Measurements from ENCODE around the gene TCAIM. TPM values are rescaled to one million over a fixed set of nuclear protein-coding genes. Genes with fewer than 3 reads are reported as not detected.
A peak's percentile ranks its signal among the peaks of the same experiment; 100 is the strongest.

Gene TCAIM
- total RNA-seq, 1 donor from 2014 or later, result 22.4 TPM

DNA sequence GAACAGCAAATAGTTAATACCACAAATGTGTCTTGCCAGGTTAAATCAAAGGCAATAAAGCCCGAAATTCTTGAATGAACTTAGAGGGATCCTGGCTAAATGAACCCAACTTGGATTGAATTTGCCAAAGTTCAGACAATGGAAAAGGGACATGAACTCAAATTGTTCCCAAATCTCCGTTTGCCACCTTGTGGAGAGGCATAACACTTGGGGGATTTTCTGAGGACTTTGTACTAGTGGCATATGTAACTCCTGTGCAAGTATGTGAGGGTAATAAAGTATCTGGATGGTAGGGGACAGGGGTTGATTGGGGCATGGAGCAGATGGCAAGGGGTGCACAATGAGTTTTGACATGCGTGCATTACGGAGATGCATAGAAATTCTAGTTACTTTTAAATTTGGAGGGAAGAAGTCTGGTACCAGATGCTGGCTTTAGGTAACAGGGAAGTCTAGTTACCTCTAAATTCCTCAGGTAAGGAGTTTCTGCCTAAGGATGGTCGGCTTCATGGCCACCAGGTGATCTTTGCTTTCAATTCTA is 1.2 kb upstream of the TCAIM start:
- Mint-ChIP-seq H3K36me3 (peaks cover 4% of the 10 kb centered on the region), H3K27me3 (peaks cover 8% of the 10 kb centered on the region), H3K4me3 (peak overlapping the region; percentile 94), H3K27ac (peak overlapping the region; percentile 94), H3K4me1 (ENCODE audit: unreplicated experiment) (peaks cover 18% of the 10 kb centered on the region), H3K9me3 (no peaks in the 10 kb centered on the region)
- TF ChIP-seq, protein P1, sequence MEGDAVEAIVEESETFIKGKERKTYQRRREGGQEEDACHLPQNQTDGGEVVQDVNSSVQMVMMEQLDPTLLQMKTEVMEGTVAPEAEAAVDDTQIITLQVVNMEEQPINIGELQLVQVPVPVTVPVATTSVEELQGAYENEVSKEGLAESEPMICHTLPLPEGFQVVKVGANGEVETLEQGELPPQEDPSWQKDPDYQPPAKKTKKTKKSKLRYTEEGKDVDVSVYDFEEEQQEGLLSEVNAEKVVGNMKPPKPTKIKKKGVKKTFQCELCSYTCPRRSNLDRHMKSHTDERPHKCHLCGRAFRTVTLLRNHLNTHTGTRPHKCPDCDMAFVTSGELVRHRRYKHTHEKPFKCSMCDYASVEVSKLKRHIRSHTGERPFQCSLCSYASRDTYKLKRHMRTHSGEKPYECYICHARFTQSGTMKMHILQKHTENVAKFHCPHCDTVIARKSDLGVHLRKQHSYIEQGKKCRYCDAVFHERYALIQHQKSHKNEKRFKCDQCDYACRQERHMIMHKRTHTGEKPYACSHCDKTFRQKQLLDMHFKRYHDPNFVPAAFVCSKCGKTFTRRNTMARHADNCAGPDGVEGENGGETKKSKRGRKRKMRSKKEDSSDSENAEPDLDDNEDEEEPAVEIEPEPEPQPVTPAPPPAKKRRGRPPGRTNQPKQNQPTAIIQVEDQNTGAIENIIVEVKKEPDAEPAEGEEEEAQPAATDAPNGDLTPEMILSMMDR (conservative IDR thresholded peaks at IDR 0.05), result peak; percentile 42
- no peak for DNase-seq (ENCODE audit: extremely low spot score, unreplicated experiment)

DNA sequence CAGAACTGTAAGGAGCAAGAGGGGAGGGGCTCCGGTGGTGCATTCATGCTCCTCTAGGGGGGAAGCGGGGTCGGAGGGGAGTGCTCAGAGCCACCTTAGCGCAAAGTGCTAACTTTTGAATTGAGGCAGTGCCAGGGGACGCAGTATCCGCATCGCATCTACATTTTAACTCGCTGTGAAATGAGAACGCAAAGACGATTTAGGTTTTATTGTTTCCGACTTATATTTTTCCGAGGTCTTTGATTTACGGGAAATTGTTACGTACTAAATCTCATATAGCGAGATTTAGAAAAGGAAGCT is 212 bp downstream of the TCAIM start:
- peak overlapping the region; percentile 94 for H3K27ac Mint-ChIP-seq
- H3K4me1 Mint-ChIP-seq (ENCODE audit: unreplicated experiment), result peaks cover 18% of the 10 kb centered on the region
- TF ChIP-seq, protein P1 (conservative IDR thresholded peaks at IDR 0.05), result peak; percentile 28
- peaks cover 4% of the 10 kb centered on the region for H3K36me3 Mint-ChIP-seq
- peaks cover under 1% of the 10 kb centered on the region for H3K27me3 Mint-ChIP-seq
- H3K4me3 Mint-ChIP-seq, result peak overlapping the region; percentile 94
- no peak for DNase-seq (ENCODE audit: extremely low spot score, unreplicated experiment)
- H3K9me3 Mint-ChIP-seq, result no peaks in the 10 kb centered on the region

DNA sequence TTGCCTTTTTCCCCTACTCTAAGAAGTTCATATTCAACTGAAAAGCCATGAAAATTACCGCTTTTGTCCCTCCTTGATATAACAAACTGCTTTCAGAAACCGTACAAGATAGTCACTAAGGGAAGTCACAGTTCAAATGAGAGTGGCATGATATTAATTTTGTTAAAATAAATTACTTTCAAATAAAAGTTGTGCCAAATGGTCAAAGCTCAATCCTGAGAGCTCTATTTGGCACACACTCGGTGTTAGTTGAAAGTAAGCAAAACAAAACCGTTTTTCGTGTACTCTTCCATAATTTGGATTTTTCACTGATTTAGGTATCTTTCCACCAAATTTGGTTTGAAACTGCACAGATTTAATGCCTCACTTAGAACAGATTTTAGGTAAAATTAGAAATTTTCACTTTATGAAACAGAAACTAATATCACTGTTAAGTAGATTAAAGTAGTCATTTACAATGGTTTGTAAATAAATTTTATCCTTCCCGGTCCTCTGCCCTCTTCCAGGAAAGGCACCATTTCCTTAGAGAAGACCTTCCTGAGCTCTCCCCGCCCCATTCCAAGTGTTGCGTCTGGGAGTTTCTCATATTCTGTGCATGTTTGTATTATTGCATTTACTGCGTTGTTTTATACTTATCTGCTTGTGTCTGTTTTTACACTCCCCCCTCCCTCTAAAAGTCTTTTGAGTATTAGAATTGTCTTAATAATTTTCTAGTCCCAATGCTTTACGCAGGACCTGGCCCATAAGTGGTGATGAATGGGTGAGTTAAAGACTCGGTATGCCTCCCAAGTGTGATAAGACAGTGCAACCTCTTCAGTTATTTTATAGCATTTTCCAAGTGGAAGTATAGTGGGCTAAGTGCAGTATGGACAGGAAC is 853 bp downstream of the TCAIM start:
- no peaks in the 10 kb centered on the region for H3K9me3 Mint-ChIP-seq
- peak overlapping the region; percentile 94 for H3K27ac Mint-ChIP-seq
- peaks cover 18% of the 10 kb centered on the region for H3K4me1 Mint-ChIP-seq (ENCODE audit: unreplicated experiment)
- H3K4me3 Mint-ChIP-seq, result peak overlapping the region; percentile 94
- H3K36me3 Mint-ChIP-seq, result peaks cover 4% of the 10 kb centered on the region
- H3K27me3 Mint-ChIP-seq, result no peaks in the 10 kb centered on the region
- TF ChIP-seq, protein P1 (conservative IDR thresholded peaks at IDR 0.05), result no peak
- no peak for DNase-seq (ENCODE audit: extremely low spot score, unreplicated experiment)

DNA sequence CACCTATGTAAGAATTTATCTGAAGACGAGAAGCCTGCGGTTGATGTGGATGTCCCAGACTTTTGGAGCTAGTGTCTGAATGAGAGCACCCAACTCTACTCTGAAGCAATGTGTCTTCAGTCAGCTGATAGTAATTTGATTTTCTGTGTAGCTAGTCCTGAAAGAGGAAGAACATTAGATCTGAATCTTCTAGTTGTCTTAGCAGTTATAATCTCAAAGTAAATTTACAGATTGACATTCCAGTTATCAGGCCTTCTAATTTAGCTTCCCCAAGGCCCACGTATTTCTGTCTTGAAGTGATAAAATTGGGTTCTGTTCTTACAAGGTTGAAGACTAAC is 1.5 kb downstream of the TCAIM start:
- Mint-ChIP-seq H3K4me1 (ENCODE audit: unreplicated experiment) (peaks cover 18% of the 10 kb centered on the region), H3K27ac (peak overlapping the region; percentile 94), H3K4me3 (peak overlapping the region; percentile 94), H3K9me3 (no peaks in the 10 kb centered on the region), H3K36me3 (peaks cover 4% of the 10 kb centered on the region), H3K27me3 (no peaks in the 10 kb centered on the region)
- no peak for DNase-seq (ENCODE audit: extremely low spot score, unreplicated experiment)
- TF ChIP-seq, protein P1 (conservative IDR thresholded peaks at IDR 0.05), result no peak

DNA sequence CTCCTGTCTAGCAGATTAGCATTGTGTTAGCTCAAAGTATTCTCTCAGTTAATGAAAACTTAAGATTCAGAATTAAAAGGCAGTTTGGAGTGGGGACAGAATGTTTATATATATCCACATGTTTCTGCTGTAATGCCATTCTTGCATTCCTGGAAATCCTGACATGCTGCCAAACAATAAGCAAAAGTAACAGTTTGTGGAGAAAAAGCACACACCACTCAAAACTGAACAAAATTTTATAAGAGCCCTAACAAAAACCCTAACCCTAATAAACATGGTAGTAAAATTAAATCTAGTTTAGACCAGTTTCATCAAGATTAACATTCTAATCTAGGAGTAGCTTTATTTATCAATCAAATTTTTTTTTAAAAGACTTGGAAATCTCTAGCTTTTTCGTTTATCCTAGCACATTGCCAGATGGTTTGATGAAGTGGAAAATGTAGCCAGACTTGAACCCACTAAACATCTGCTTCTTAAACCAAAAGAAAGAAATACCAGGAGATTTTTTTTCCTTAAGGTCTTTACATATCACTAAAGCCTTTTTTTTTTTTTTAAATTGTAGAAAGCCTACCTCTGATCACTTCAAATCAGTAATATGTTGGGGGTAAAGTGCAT is 3.7 kb downstream of the TCAIM start:
- no peak overlapping the region for H3K27ac Mint-ChIP-seq
- no peak overlapping the region for H3K4me3 Mint-ChIP-seq

More for the DNA sequence above, 3.7 kb downstream of the TCAIM start:
- no peaks in the 10 kb centered on the region for H3K9me3 Mint-ChIP-seq
- H3K4me1 Mint-ChIP-seq (ENCODE audit: unreplicated experiment), result peaks cover 15% of the 10 kb centered on the region
- DNase-seq (ENCODE audit: extremely low spot score, unreplicated experiment), result no peak
- H3K27me3 Mint-ChIP-seq, result no peaks in the 10 kb centered on the region
- peaks cover 4% of the 10 kb centered on the region for H3K36me3 Mint-ChIP-seq
- TF ChIP-seq, protein P1 (conservative IDR thresholded peaks at IDR 0.05), result no peak

All from type B pancreatic cell (in vitro differentiated cells).